GM12878 (cell line): ENCODE data around the gene FBXL22. TPM values are rescaled to one million over a fixed set of nuclear protein-coding genes. Genes with fewer than 3 reads are reported as not detected.

Experiments used
- ATAC-seq: fragments of 200-7000 bp; cut with Tn5 transposase; 3 replicates; pipeline ENCODE4 v1.9.1; 2020; ENCODE audit warnings: mild to moderate bottlenecking, moderate library complexity
- BruUV-seq: library from RNA; stranded (reverse); fragments of 400-500 nt; replicated peaks from 2 replicates; lab custom pipeline; 2021; lab: Mats Ljungman, UMichigan
- CTCF ChIA-PET: fragments of 300-600 bp; sonication (Branson Sonifier 250); formaldehyde crosslinking; extraction: SDS; loops from one replicate; lab custom pipeline; 2021; ENCODE audit warnings: inconsistent platforms; lab: Yijun Ruan, JAX
- POLR2A ChIA-PET: fragments of 350-600 bp; formaldehyde crosslinking; extraction: SDS; loops from one replicate; lab custom pipeline; 2021; ENCODE audit warnings: inconsistent platforms; lab: Charles Lee
- RAD21 ChIA-PET: fragments of 300-600 bp; sonication (Branson Sonifier 250); formaldehyde crosslinking; loops from one replicate; lab custom pipeline; 2023; ENCODE audit warnings: antibody characterized with exemption; ENCODE audit not compliant: unreplicated experiment; lab: Charles Lee
- SMC1A ChIA-PET: fragments of 300-600 bp; sonication (Branson Sonifier 250); formaldehyde crosslinking; loops from one replicate; lab custom pipeline; 2023; ENCODE audit not compliant: unreplicated experiment, uncharacterized antibody; lab: Charles Lee
- DNase-seq: peaks from one replicate; pipeline ENCODE4 v3.0.0-alpha.2; 2011; ENCODE audit warnings: low read depth, low spot score
- FAIRE-seq: peaks from 3 replicates; lab custom pipeline; 2011; peaks lifted over from hg19 to GRCh38; lab: Jason Lieb, UNC
- H2AFZ ChIP-seq: 2 replicates; pipeline ENCODE4 v1.6.0; 2011; ENCODE audit warnings: low read depth, low read length, control low read depth; ENCODE audit not compliant: control insufficient read depth
- H3K27ac ChIP-seq: 2 replicates; pipeline ENCODE4 v1.5.1; 2011; ENCODE audit warnings: control low read depth; ENCODE audit not compliant: control insufficient read depth, insufficient read depth
- H3K27me3 ChIP-seq, 2 experiments: replicated peaks in 1 of 2; 2 replicates each; pipeline versions ENCODE4 v1.6.0 to v1.6.1; 2011; ENCODE audit warnings: low read length in 1 of 2; ENCODE audit not compliant: control insufficient read depth in 2 of 2, insufficient read depth in 2 of 2
- H3K36me3 ChIP-seq, 2 experiments: 2 replicates each; pipeline ENCODE4 v1.5.1; 2011; ENCODE audit warnings: low read length in 1 of 2; ENCODE audit not compliant: control insufficient read depth in 2 of 2, insufficient read depth in 2 of 2
- H3K4me1 ChIP-seq: 2 replicates; pipeline ENCODE4 v1.6.1; 2011; ENCODE audit warnings: mild to moderate bottlenecking, low read length, moderate library complexity, mixed read lengths; ENCODE audit not compliant: control insufficient read depth, insufficient read depth
- H3K4me2 ChIP-seq: 2 replicates; pipeline ENCODE4 v1.6.0; 2011; ENCODE audit warnings: control low read depth; ENCODE audit not compliant: control insufficient read depth, insufficient read depth
- H3K4me3 ChIP-seq: fragments of 200-600 bp; sonication (generic); 2 replicates; pipeline ENCODE4 v1.5.1; 2016
- H3K79me2 ChIP-seq: 2 replicates; pipeline ENCODE4 v1.6.0; 2011; ENCODE audit warnings: low read length; ENCODE audit not compliant: control insufficient read depth, insufficient read depth
- H3K9ac ChIP-seq: 2 replicates; pipeline ENCODE4 v1.8.0; 2011; ENCODE audit warnings: low read length, control low read depth, mixed read lengths; ENCODE audit not compliant: control insufficient read depth, insufficient read depth
- H3K9me3 ChIP-seq: replicated peaks from 3 replicates; pipeline ENCODE4 v1.5.1; 2011; ENCODE audit warnings: mild to moderate bottlenecking, low read length; ENCODE audit not compliant: control insufficient read depth, insufficient read depth
- H4K20me1 ChIP-seq: 2 replicates; pipeline ENCODE4 v1.6.0; 2011; ENCODE audit not compliant: control insufficient read depth, insufficient read depth
- EED ChIP-seq: sonication (generic); IDR thresholded peaks from 2 replicates; pipeline ENCODE4 v1.6.1; 2016; ENCODE audit warnings: antibody characterized with exemption, low read depth
- MTA2 ChIP-seq: fragments of 450-650 bp; IDR thresholded peaks from 2 replicates; pipeline ENCODE4 v1.6.1; 2016; ENCODE audit warnings: low read depth, mild to moderate bottlenecking, moderate library complexity
- NBN ChIP-seq: fragments of 450-650 bp; IDR thresholded peaks from 2 replicates; pipeline ENCODE4 v1.6.1; 2016
- POLR2AphosphoS2 ChIP-seq: IDR thresholded peaks from 2 replicates; pipeline ENCODE4 v1.6.1; 2011; ENCODE audit warnings: low read depth, mild to moderate bottlenecking, low read length, improper control_type of control experiment, moderate library complexity
- POLR2AphosphoS5 ChIP-seq: IDR thresholded peaks from 2 replicates; pipeline ENCODE4 v1.6.1; 2011; ENCODE audit warnings: mild to moderate bottlenecking, low read length, inconsistent platforms
- SMAD1 ChIP-seq: fragments of 450-650 bp; IDR thresholded peaks from 2 replicates; pipeline ENCODE4 v1.6.1; 2018; ENCODE audit warnings: mild to moderate bottlenecking, low read depth; ENCODE audit not compliant: partially characterized antibody
- TAF1 ChIP-seq: IDR thresholded peaks from 2 replicates; pipeline ENCODE4 v1.6.1; 2011; ENCODE audit warnings: mild to moderate bottlenecking, low read depth, low read length, borderline replicate concordance
- YBX1 ChIP-seq: fragments of 450-650 bp; IDR thresholded peaks from 2 replicates; pipeline ENCODE4 v1.6.1; 2016; ENCODE audit warnings: antibody characterized with exemption
- ZNF217 ChIP-seq: fragments of 450-650 bp; IDR thresholded peaks from 2 replicates; pipeline ENCODE4 v1.6.1; 2017; ENCODE audit warnings: antibody characterized with exemption, mild to moderate bottlenecking
- WGBS: methylation state at CpG from one replicate; pipeline ENCODE4 v1.1.6; 2016; ENCODE audit warnings: low lambda C conversion rate; ENCODE audit not compliant: insufficient replicate concordance, insufficient coverage; ENCODE audit errors: missing lambda C conversion rate; 5-methylcytosine and 5-hydroxymethylcytosine counted together
- in situ Hi-C: fragments of 300-500 bp; cut with MboI; formaldehyde crosslinking; loops from 9 replicates; pipeline ENCODE4 v1.14.3; 2018; ENCODE audit warnings: mixed read lengths
- intact Hi-C: fragments of 100-400 bp; cut with micrococcal nuclease; formaldehyde crosslinking; loops from one replicate; pipeline ENCODE4 v1.14.2; 2022; ENCODE audit not compliant: unreplicated experiment
- polyA plus RNA-seq, 11 experiments: library from polyadenylated mRNA; depleted of rRNA in 4 of 11; unstranded in 6 of 11; stranded (reverse) in 5 of 11; fragments of >200 nt; fragmentation: Nextera tagmentation in 4 of 11; fragmentation: Illumina TruSeq in 1 of 11; extraction: Ambion mirVana in 4 of 11; extraction: Trizol in 1 of 11; gene quantifications; 1 replicate in 1 of 11; 2 replicates in 10 of 11; pipeline versions ENCODE4 v1.2.1 to v1.2.3, GENCODE V29; 2011 to 2016; ENCODE audit warnings: inconsistent platforms in 2 of 11, missing spikeins in 2 of 11, low read depth in 1 of 11
- total RNA-seq, 4 experiments: library from RNA; depleted of rRNA in 3 of 4; stranded (reverse); fragments of >200 nt in 3 of 4; fragmentation: Illumina TruSeq in 1 of 4; extraction: Trizol in 1 of 4; gene quantifications; 2 replicates each; pipeline versions ENCODE4 v1.2.1 to v1.2.3, GENCODE V29; 2013 to 2021

Gene FBXL22
- total and polyA plus RNA-seq, 10 of the 15 experiments (the other 5 are each of a cell fraction or from before 2014, with no cell fraction given), result 0.05 to 2.6 (median 0.52) TPM

- RAD21 ChIA-PET, result interaction anchor here (0.9 to 1.9 kb wide), 4 partner anchors 10 to 85 kb away, joined by 3 to 9 read pairs (median 6); no protein-coding TSS in a partner anchor
- no peaks in the 10 kb centered on the region for H3K9me3 ChIP-seq
- in situ Hi-C loops, result no loop called here
- TF ChIP-seq NBN (no peak), TAF1 (no peak), EED (no peak), YBX1 (no peak), MTA2 (no peak), SMAD1 (no peak), POLR2AphosphoS5 (no peak), POLR2AphosphoS2 (no peak), ZNF217 (no peak)
- TF ChIP-seq, all 136 proteins: peak for 0
- no peak for DNase-seq
- ChIA-PET CTCF (interaction anchor here (1.1 to 2.9 kb wide), 4 partner anchors 10 to 84 kb away, joined by 4 to 14 read pairs (median 4); no protein-coding TSS in a partner anchor), POLR2A (interaction anchor here (0.6 to 1.9 kb wide), 5 partner anchors 15 to 92 kb away, joined by 3 to 5 read pairs (median 3); no protein-coding TSS in a partner anchor), SMC1A (interaction anchor here (0.7 to 2.3 kb wide), 11 partner anchors 9 to 262 kb away, joined by 3 to 15 read pairs (median 5); no protein-coding TSS in a partner anchor)
- ATAC-seq, result no peak
- Histone ChIP-seq H2AFZ (no peak overlapping the region), H3K79me2 (peaks cover 8% of the 10 kb centered on the region), H4K20me1 (no peaks in the 10 kb centered on the region), H3K27me3 (no peaks in the 10 kb centered on the region), H3K4me3 (no peak overlapping the region), H3K27ac (no peak overlapping the region), H3K9ac (no peak overlapping the region), H3K36me3 (peaks cover 1 to 12% of the 10 kb centered on the region in 2 experiments; a peak in 2 of 4 replicates), H3K4me1 (peaks cover 5% of the 10 kb centered on the region), H3K4me2 (no peak overlapping the region)
- 100% methylated on average over 1 of the region's 1 CpG for WGBS
- BruUV-seq, result no TSS peak
- intact Hi-C loops, result no loop called here
- no peak for FAIRE-seq
Measured at GRCh38 chr15:63551400-63551799, 45.8 kb upstream of the FBXL22 start.
